Hepatocyte (in vitro differentiated cells): ENCODE results near the gene SCYGR1.

Source experiments
- EZH2 ChIP-seq: fragments of 200-600 bp; sonication (generic); IDR thresholded peaks from 2 replicates; pipeline ENCODE4 v1.6.1; 2016; ENCODE audit warnings: antibody characterized with exemption, mild to moderate bottlenecking, borderline replicate concordance
- TF ChIP-seq, protein P1 (sequence below): fragments of 200-600 bp; sonication (generic); IDR thresholded peaks from 2 replicates; pipeline ENCODE4 v1.5.1; 2016; ENCODE audit warnings: antibody characterized with exemption, mild to moderate bottlenecking; ENCODE audit not compliant: poor library complexity

DNA sequence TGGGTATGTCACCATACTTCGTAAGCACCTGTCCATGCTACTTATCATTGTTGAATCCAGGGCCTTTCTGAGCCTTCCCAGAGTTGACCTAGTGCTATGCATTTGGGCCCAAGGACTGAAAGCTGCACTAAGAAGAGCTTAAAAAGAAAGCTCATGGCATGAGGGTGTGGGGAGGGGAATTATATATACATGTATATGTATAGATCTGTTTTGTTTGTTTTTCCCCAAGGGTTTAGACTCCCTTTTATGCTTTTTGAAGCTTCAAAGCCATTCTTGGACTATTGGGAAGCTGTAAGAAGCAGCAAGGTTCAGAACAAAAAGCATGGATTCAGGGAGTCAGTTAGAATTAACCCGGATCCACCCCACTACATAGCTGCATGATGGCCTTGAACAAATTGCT lies 39.4 kb downstream of the SCYGR1 start:
- TF ChIP-seq, protein P1, sequence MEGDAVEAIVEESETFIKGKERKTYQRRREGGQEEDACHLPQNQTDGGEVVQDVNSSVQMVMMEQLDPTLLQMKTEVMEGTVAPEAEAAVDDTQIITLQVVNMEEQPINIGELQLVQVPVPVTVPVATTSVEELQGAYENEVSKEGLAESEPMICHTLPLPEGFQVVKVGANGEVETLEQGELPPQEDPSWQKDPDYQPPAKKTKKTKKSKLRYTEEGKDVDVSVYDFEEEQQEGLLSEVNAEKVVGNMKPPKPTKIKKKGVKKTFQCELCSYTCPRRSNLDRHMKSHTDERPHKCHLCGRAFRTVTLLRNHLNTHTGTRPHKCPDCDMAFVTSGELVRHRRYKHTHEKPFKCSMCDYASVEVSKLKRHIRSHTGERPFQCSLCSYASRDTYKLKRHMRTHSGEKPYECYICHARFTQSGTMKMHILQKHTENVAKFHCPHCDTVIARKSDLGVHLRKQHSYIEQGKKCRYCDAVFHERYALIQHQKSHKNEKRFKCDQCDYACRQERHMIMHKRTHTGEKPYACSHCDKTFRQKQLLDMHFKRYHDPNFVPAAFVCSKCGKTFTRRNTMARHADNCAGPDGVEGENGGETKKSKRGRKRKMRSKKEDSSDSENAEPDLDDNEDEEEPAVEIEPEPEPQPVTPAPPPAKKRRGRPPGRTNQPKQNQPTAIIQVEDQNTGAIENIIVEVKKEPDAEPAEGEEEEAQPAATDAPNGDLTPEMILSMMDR: no peak
- TF ChIP-seq EZH2: no peak
